ENCODE measurements around the gene ZNF181.

Gene ZNF181

GRCh38 chr19:34744896-34745690 lies 11.1 kb downstream of the ZNF181 start:
- TF ChIP-seq CTCF (conservative IDR thresholded peaks at IDR 0.05; ENCODE audit: control insufficient read depth, insufficient read depth, low read depth, low read length), result no peak
- H3K4me3 ChIP-seq (ENCODE audit: control insufficient read depth, low read depth, low read length), result no peak overlapping the region
- no peak for DNase-seq (ENCODE audit: low read depth)

- DNase-seq (ENCODE audit: low read depth), result no peak
- TF ChIP-seq CTCF (conservative IDR thresholded peaks at IDR 0.05; ENCODE audit: control insufficient read depth, insufficient read depth, low read depth, low read length), result no peak
- no peak overlapping the region for H3K4me3 ChIP-seq (ENCODE audit: control insufficient read depth, low read depth, low read length)
Observed at GRCh38 chr19:34757441-34757840, 23.4 kb downstream of the ZNF181 start.

- no peak for DNase-seq (ENCODE audit: low read depth)
- no peak for TF ChIP-seq CTCF (conservative IDR thresholded peaks at IDR 0.05; ENCODE audit: control insufficient read depth, insufficient read depth, low read depth, low read length)
- H3K4me3 ChIP-seq (ENCODE audit: control insufficient read depth, low read depth, low read length), result no peak overlapping the region
Observed at GRCh38 chr19:34759218-34759917, 25.3 kb downstream of the ZNF181 start.

- no peak for TF ChIP-seq CTCF (conservative IDR thresholded peaks at IDR 0.05; ENCODE audit: control insufficient read depth, insufficient read depth, low read depth, low read length)
- no peak for DNase-seq (ENCODE audit: low read depth)
- no peak overlapping the region for H3K4me3 ChIP-seq (ENCODE audit: control insufficient read depth, low read depth, low read length)
Observed at GRCh38 chr19:34766386-34766785, 32.3 kb downstream of the ZNF181 start.

GRCh38 chr19:34767951-34768350 lies 33.9 kb downstream of the ZNF181 start:
- no peak for DNase-seq (ENCODE audit: low read depth)
- TF ChIP-seq CTCF (conservative IDR thresholded peaks at IDR 0.05; ENCODE audit: control insufficient read depth, insufficient read depth, low read depth, low read length), result no peak
- H3K4me3 ChIP-seq (ENCODE audit: control insufficient read depth, low read depth, low read length), result no peak overlapping the region

- peak; percentile 87 for DNase-seq (ENCODE audit: low read depth)
- TF ChIP-seq CTCF (conservative IDR thresholded peaks at IDR 0.05; ENCODE audit: control insufficient read depth, insufficient read depth, low read depth, low read length), result no peak
- peak within 1 kb of the TSS; percentile 80 for H3K4me3 ChIP-seq (ENCODE audit: control insufficient read depth, low read depth, low read length)
Observed at GRCh38 chr19:34772697-34773554, 38.9 kb downstream of the ZNF181 start, which contains the start of gene ZNF599. ZNF599 (minus strand) TSS chr19:34773215; CDS start chr19:34772841, 374 bp downstream.
